T47D (cell line): ENCODE results near the gene GALNT9.
A peak's percentile ranks its signal among the peaks of the same experiment; 100 is the strongest.
"Not testable (repeated sequence)": the region's sequence is repeated elsewhere in the genome, so short reads cannot be mapped to it uniquely, and the experiment has no call there.

Experiments
- DNase-seq, 2 experiments: peaks; one replicate each; pipeline versions ENCODE4 v3.0.0 to v3.0.0-alpha.2; 2011 to 2012; ENCODE audit warnings: low read depth in 1 of 2, low spot score in 1 of 2
- JUND ChIP-seq: IDR thresholded peaks from 2 replicates; pipeline ENCODE4 v1.6.1; 2012; ENCODE audit warnings: low read depth
- in situ Hi-C: cut with HindIII; loops from 2 replicates; pipeline ENCODE4 v1.10.0; 2016; ENCODE audit warnings: low sequenced_read_pairs, low pct_unique_long_range_greater_than_20kb

Gene GALNT9

DNA sequence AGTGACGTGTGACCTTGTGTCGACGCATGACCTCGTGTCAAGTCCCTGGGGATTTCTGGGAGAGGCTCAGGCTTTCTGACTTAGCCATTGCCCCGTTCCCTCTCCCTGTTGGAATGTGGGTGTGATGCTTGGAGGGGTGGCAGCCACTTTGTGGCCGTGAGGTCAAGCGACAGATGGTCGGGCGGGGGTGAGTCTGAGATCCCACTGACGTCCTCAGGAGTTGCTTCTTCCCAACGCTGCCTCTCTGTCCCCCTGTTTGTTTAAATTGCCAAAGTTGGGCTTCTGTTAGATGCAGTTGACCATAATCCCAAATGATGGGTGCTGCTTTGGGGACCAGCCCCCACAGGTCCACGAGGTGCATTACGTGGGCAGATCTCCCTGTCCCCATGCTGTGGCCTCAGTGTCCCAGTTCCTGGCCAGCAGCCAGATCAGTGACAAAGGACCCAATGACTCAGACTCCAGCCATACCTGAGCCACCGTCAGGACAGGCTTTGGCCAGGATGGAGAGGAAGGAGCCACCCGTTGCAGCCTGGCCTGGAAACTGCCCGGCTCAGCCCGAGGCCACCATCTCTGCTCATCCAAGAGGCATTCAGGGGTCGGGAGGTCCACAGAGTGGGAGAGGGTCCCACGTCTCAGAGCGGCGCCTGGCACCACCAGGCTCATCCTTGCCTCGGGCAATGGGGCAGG is 34.4 kb upstream of the GALNT9 start:
- in situ Hi-C loops = no loop called here
- TF ChIP-seq JUND = no peak
- no peak for DNase-seq

DNA sequence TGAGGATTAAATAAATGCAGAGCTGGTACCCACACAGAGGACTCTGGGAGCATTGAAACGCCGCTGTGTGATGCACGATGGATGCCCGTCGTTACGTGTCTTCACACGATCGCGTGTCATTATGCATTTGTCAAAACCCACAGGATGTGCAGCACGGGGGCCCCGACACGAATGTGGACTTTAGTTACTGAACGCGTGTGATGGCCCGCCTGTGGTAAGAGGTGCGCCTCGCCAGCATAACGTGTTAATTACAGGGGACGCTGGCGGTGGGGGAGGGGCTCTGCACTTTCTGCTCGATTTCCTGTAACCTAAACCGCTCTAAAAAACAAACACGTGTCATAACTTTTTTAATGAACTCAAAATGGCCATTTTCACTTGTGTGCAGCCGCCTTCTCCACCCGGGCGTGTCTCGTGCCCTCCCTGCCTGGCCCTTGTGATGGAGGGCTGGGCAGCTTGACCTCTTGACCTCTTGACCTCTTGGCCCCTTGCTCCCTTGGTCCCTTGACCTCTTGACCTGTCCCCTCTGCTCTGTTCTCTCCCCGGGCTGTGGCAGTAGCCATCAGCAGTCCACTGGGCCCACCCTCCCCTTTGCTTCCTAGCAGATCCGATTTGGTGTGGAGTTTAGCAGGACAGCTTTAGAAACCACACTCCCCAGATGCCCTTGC is 33.7 kb upstream of the GALNT9 start:
- no peak for TF ChIP-seq JUND
- no peak for DNase-seq

DNA sequence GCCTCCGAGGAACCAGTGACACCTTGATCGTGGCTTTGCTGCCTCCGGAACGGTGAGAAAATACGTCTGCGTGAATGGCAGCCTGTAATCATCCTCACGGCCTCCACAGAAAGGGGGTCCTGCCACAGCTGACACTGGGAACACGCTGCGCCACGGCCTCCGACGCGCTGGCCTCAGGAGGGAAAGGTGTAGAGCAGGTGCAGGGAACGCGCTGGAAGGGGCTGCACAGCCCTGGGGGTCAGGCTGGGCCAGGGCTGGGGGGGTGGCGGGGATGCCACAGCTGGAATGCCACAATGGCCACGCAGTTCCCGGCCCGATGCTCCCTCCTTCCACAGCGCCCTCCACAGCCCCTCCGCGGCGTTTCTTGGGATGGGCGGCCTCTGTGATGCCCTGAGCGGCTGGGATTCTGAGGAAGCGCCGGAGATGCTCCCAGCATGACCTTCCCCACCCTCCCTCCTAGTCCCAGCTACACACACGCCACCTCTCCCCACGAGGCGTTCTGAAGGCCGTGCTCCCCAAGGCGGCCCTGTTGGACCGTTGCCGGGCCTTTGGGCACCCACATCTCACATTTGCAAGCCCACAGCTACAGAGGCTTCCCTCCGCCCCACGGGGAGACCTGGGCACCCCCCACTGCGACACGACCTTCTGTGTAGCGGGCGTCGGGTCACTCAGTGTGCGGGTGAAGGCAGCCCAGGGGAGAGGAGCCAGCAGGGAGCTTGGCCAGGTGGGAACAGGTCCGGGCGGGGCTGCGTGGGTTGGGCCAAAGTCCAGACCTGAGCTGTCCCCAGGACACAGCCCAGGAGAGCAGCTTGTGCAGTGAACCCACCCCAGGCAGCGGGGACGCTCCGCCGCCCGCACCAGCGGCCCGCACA is 31.8 kb upstream of the GALNT9 start:
- TF ChIP-seq JUND = no peak
- DNase-seq = no peak
- in situ Hi-C loops = no loop called here

More for the DNA sequence above, 33.7 kb upstream of the GALNT9 start:
- in situ Hi-C loops = no loop called here

DNA sequence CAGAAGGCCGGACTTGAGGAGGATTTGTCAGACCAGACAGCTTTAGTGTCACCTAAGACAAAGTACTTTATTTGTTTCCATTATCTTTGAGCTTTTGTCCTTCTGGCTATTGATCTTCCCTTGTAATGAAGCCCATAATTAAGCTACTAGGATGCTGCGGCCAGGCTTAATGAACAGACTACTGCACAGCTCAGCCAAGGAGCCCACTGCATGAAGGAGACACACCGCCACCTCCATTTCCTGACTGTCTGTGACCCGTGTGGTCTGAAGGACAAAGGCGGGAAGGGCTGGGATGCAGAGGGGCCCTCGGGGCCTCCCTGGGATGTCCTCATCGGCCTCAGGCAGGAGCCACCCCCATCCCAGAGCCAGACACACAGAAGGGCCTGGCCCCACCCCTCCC is 31.0 kb upstream of the GALNT9 start:
- TF ChIP-seq JUND = no peak
- DNase-seq = no peak
- in situ Hi-C loops = no loop called here

DNA sequence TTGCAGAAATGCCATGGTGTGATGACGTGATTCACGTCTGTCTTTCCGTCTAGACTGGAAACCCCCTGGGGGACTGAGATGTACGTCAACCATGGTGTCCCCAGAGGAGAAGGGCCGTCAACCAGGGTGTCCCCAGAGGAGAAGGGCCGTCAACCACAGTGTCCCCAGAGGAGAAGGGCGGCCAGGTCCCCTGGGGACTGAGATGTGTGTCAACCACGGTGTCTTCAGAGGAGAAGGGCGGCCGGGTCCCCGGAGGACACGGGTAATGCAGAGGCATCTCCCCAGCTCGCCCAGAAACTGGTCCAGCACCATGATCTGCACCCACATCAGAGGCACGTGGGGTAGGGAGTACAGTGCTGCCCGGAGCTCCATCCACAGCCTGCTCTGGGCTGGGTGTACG is 30.6 kb upstream of the GALNT9 start:
- no peak for DNase-seq
- in situ Hi-C loops = no loop called here

DNA sequence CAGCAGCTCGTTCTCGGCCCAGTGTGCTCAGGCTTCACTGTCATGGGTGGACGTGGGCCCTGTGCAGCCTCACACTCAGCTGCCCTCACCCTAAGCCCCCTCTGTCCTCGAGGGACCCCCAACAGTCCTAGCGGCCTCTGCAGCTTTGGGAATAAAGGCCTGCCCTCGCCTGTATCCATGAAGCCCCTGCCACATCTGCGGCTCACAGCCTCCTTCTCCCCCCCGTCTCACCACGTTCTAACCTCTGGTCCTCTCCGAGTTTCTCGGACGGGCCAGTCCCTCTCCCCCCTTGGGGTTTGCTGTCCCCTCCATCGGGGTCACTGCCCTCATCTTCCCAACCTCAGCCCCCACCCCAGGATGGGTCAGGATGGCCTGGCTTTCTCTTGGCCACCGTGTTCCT is 30.2 kb upstream of the GALNT9 start:
- DNase-seq = no peak
- in situ Hi-C loops = no loop called here
- no peak for TF ChIP-seq JUND

More for the DNA sequence above, 30.6 kb upstream of the GALNT9 start:
- TF ChIP-seq JUND = no peak

DNA sequence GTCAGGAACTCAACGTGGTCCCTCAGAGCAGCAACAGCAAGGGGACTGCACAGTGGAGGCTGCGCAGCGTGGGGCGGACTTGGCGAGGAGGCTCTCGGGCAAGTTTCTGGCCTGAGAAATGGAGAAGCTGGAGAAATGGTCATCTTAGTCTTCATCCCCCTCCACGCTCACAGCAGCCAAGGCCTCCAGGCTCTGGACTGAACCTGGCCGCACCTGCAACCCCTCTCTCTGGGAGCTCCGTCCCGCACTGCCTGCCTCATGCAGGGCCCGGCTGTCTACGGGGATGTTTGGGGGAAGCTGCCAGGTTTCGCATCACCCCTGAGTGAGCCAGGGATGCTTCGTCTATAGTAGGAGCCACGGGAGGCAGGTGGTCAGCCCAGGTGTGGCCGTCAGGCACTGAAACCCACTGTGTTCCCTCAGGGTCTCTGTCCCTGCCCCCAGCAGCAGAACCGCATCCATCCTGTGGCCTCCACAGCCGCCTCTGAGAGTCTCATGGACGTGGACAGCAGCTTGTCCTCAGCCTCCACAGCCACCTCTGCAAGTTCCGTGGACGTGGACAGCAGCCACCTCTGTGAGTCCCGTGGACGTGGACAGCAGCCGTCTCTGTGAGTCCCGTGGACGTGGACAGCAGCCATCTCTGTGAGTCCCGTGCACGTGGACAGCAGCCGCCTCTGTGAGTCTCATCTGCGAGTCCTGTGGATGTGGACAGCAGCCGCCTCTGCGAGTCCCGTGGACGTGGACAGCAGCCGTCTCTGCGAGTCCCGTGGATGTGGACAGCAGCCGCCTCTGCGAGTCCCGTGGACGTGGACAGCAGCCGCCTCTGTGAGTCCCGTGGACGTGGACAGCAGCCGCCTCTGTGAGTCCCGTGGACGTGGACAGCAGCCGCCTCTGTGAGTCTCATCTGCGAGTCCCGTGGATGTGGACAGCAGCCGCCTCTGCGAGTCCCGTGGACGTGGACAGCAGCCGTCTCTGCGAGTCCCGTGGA is 29.1 kb upstream of the GALNT9 start:
- DNase-seq, in situ Hi-C loops: not testable (repeated sequence)

DNA sequence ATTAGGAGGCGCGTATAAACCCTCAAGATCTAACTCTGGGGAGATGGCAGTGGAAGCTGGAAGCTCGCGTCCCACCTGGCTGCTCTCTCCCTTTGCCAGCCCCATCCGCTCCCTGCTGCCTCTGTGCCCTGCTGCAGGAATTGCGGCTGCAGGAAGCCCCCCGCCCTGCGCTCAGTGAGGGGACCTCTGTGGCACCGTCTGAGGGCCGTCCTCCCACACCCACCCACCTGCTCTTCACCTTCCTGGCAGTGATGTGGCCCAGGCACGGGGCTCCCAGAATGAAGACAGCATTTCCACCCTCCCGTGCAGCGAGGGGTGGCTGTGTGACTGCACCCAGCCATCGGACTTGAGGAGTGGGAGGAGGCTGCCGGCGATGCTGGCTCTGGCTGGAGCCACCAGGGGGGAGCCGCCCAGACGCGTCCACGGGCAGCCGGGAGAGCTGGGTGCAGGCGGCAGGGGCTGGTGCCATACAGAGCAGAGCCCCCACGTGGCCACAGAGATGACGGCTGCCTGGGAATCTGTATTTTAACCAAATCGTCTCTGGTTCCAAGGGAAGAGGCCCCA is 28.3 kb upstream of the GALNT9 start:
- in situ Hi-C loops = no loop called here
- DNase-seq = no peak
- TF ChIP-seq JUND = no peak

DNA sequence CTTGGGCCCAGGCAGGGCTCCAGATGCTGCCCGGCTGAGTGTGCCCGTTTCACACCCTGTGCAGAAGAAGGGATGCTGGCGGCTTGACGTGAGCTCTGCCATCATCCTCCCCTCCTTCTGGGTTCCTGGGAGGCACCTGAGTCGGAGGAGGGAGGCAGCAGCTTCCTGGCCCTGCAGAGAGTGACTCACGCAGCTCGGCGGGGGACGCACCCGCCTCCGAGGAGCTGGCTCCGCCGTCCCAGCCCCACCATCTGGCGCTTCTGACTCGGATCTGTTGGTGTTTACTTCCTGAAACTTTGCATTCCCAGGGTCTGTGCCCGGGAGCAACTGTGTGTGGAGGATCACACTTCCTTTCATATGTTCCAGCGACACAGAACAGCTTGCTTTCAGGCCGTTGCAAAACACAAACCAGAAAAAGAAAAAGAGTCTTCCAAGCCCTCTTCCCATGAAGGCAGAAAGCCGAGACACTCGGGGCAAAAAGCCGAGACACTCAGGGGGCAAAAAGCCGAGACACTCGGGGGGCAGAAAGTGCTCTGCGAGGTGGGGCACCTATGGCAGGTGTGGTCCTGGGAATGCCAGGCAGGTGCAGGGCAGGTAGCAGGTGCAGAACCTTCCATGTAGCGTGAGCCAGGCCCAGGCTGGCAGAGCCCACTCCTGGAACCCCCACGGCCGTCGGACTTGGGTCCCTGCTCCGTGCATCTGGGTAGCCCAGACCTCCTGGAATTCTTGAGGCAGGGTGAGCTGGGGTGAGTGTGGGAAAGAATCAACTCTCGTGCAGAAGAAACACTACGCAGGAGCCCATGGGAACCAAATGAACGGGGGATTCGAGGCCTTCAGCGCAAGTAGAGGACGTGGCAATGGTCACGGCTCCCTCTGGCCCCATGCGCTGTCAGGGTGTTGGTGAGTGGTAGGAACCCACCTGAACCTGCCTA is 27.6 kb upstream of the GALNT9 start:
- TF ChIP-seq JUND = no peak
- in situ Hi-C loops = no loop called here
- peak in 1 of 2 experiments; percentile 62 for DNase-seq

DNA sequence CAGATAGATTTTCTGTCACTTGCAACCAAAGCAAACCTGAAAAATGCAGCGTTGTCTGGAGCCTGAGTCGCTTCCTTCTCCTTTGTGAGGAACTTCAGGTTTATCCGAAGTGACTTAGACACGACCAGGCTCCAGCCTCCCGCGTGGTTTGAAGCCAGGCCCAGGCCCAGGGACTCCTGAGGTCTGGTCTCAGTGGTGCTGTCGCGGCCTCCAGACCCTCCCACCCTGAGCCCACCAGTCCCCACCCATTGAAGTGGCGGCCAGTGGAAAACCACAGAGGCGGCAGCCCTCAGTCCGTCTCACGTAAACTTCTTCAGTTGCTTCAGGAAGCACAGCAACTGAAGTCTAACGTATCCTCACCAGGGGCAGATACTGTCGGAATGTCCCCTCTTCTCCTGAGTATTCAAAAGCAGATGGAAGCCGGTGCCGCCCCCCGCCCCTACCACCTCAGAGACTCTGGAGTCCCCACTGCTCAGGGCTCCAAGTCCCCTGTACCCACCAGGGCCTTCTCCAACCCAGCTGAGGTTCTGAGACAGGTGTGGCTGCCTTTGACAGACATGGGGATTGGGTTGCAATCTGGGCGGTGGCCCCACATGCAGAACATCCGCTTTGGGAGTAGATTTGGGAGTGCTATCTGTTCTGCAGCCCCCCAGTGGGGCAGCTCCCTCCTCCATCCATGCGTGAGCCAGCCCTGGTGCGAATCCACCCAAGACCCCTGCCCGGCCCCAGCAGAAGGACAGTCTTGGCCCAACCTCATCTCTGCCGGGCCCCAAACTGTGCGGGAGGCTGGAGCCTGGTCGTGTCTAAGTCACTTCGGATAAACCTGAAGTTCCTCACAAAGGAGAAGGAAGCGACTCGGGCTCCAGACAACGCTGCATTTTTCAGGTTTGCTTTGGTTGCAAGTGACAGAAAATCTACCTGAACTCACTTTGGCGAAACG is 26.6 kb upstream of the GALNT9 start:
- DNase-seq = no peak
- in situ Hi-C loops = no loop called here
- TF ChIP-seq JUND = no peak
